ENCODE data around the gene DOK7. TPM values are rescaled to one million over a fixed set of nuclear protein-coding genes. Genes with fewer than 3 reads are reported as not detected.

DOK7 gene
- polyA plus RNA-seq, 3 donors = not detected

- no peak overlapping the region for H2AFZ ChIP-seq (ENCODE audit: insufficient read depth, low read depth, low read length, poor library complexity, severe bottlenecking)
These were observed 5.7 kb downstream of the DOK7 start for GRCh38 chr4:3468804-3469203.

GRCh38 chr4:3469386-3470243 lies 6.5 kb downstream of the DOK7 start:
- peaks cover 3 to 14% (median 14%) of the 10 kb centered on the region in 3 donors for H3K27me3 Mint-ChIP-seq (ENCODE audit: low read depth in 3 of 3)
- 90% methylated on average over 28 of the region's 31 CpGs for WGBS (ENCODE audit: insufficient coverage)

More at GRCh38 chr4:3468804-3469203, 5.7 kb downstream of the DOK7 start:
- no peaks in the 10 kb centered on the region for H3K79me2 ChIP-seq (ENCODE audit: insufficient read depth, low read length)
- no peaks in the 10 kb centered on the region for H3K4me1 ChIP-seq (ENCODE audit: control insufficient read depth in 1 of 2, insufficient read depth in 2 of 2, low read length in 2 of 2)
- peaks cover 0 to 2% (median 0%) of the 10 kb centered on the region in 7 donors for H3K9me3 Mint-ChIP-seq
- peaks cover 0 to 10% of the 10 kb centered on the region in 2 donors for H3K27me3 ChIP-seq (ENCODE audit: control insufficient read depth in 2 of 2, insufficient read depth in 2 of 2, low read length in 2 of 2)
- H3K36me3 ChIP-seq (replicated peaks in 1 of 2; ENCODE audit: control insufficient read depth in 1 of 2, insufficient read depth in 2 of 2, low read length in 2 of 2) = no peaks in the 10 kb centered on the region
- no peak overlapping the region for H3K4me3 ChIP-seq (replicated peaks in 1 of 3; ENCODE audit: low read depth in 2 of 3, low read length in 3 of 3)
- 98% methylated on average over 11 of the region's 11 CpGs for WGBS (ENCODE audit: insufficient coverage)
- no peaks in the 10 kb centered on the region for H3K4me1 Mint-ChIP-seq
- TF ChIP-seq CTCF (IDR thresholded peaks at IDR 0.05) = no peak
- H3K36me3 Mint-ChIP-seq = no peaks in the 10 kb centered on the region
- peaks cover 6 to 10% of the 10 kb centered on the region in 2 donors for H3K9me3 ChIP-seq (replicated peaks in 1 of 2; ENCODE audit: control insufficient read depth in 1 of 2, insufficient read depth in 1 of 2, low read length in 2 of 2)
- H3K27me3 Mint-ChIP-seq (ENCODE audit: low read depth in 3 of 3) = peaks cover 4 to 19% (median 16%) of the 10 kb centered on the region in 3 donors
- H3K4me3 Mint-ChIP-seq = no peak overlapping the region
- intact Hi-C loops (cut with micrococcal nuclease) = no loop called here
- H3K27ac ChIP-seq (ENCODE audit: low read depth in 1 of 2, low read length in 2 of 2) = no peak overlapping the region
- no peaks in the 10 kb centered on the region for H4K20me1 ChIP-seq (ENCODE audit: insufficient read depth, low read length)
- no peak overlapping the region for H3K4me2 ChIP-seq (replicated peaks; ENCODE audit: extremely low read depth, low read length, poor library complexity, severe bottlenecking)
- H3K27ac Mint-ChIP-seq = no peak overlapping the region
- no peak for DNase-seq
- H3K9ac ChIP-seq (ENCODE audit: insufficient read depth, low read length, poor library complexity, severe bottlenecking) = no peak overlapping the region

More at GRCh38 chr4:3469386-3470243, 6.5 kb downstream of the DOK7 start:
- Histone ChIP-seq H4K20me1 (ENCODE audit: insufficient read depth, low read length) (no peaks in the 10 kb centered on the region), H3K27ac (ENCODE audit: low read depth in 1 of 2, low read length in 2 of 2) (no peak overlapping the region), H3K4me1 (ENCODE audit: control insufficient read depth in 1 of 2, insufficient read depth in 2 of 2, low read length in 2 of 2) (no peaks in the 10 kb centered on the region), H3K79me2 (ENCODE audit: insufficient read depth, low read length) (no peaks in the 10 kb centered on the region), H3K36me3 (replicated peaks in 1 of 2; ENCODE audit: control insufficient read depth in 1 of 2, insufficient read depth in 2 of 2, low read length in 2 of 2) (no peaks in the 10 kb centered on the region), H3K4me2 (replicated peaks; ENCODE audit: extremely low read depth, low read length, poor library complexity, severe bottlenecking) (no peak overlapping the region), H2AFZ (ENCODE audit: insufficient read depth, low read depth, low read length, poor library complexity, severe bottlenecking) (no peak overlapping the region), H3K27me3 (ENCODE audit: control insufficient read depth in 2 of 2, insufficient read depth in 2 of 2, low read length in 2 of 2) (peaks cover 0 to 2% of the 10 kb centered on the region in 2 donors), H3K4me3 (replicated peaks in 1 of 3; ENCODE audit: low read depth in 2 of 3, low read length in 3 of 3) (no peak overlapping the region), H3K9me3 (replicated peaks in 1 of 2; ENCODE audit: control insufficient read depth in 1 of 2, insufficient read depth in 1 of 2, low read length in 2 of 2) (peaks cover 6 to 10% of the 10 kb centered on the region in 2 donors), H3K9ac (ENCODE audit: insufficient read depth, low read length, poor library complexity, severe bottlenecking) (no peak overlapping the region)
- TF ChIP-seq CTCF (IDR thresholded peaks at IDR 0.05) = no peak
- Mint-ChIP-seq H3K4me3 (no peak overlapping the region), H3K4me1 (no peaks in the 10 kb centered on the region), H3K36me3 (no peaks in the 10 kb centered on the region), H3K9me3 (peaks cover 0 to 2% (median 0%) of the 10 kb centered on the region in 7 donors), H3K27ac (no peak overlapping the region)
- no peak for DNase-seq
- intact Hi-C loops (cut with micrococcal nuclease) = no loop called here

Measured in CD14-positive monocyte (primary cell).